Ecto neural progenitor cell (in vitro differentiated cells): ENCODE data around the gene GAS7.

ENCODE experiments used
- DNase-seq: peaks from one replicate; pipeline ENCODE4 v3.0.0-alpha.2; 2018; ENCODE audit warnings: low spot score

Gene GAS7

DNA sequence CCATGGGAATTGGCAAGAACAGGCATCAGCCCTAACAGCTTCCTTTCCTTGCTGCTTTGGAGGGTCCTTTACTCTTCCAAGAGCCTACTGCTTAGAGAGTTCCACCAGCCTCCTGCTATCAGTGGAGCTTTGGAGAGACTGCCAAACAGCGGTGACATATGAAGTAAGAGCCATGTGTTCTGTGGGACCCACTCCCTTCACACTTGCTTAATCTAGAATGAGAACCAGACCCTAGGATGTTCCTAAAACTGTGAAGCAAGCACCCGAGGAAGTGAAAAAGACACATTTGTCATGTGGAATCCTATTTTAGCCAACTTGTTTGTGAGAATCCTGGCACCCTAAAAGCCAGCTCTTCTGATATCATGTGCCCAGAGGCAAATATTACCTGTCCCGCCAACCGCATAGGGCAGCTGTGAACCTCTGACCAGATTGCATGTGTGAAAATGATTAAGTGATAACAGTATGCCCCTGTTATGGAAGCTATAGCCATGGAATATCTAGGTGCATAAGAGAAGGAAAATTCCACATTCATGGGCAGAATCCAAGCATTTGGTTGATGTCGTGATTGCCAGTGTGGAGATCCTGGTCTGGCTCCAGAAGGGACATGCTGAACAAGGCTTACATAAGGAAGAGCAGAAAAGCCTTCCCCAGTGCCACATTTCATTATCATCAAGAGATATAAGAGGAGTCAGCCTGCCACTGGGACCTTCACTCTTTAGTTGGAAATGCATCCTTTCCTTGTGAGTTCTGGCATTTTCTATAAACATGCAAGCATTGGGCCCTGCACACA, 312.1 kb downstream of the GAS7 start:
- no peak for DNase-seq

DNA sequence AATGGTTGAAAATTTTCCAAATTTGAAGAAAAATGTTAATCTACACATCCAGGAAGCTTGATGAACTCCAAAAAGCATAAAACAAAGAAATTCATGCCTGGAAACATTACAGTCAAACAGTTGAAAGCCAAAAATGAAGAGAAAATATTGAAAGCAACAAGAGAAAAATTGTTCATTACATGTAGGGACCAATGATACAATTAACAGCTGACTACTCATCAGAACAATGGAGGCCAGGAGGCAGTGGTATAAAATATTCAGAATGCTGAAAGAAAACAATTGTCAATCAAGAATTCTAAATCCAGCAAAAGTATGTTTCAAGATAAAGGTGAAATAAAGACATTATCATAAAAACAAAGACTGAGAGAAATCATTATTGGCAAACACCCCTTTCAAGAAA, 315.0 kb downstream of the GAS7 start:
- no peak for DNase-seq

DNA sequence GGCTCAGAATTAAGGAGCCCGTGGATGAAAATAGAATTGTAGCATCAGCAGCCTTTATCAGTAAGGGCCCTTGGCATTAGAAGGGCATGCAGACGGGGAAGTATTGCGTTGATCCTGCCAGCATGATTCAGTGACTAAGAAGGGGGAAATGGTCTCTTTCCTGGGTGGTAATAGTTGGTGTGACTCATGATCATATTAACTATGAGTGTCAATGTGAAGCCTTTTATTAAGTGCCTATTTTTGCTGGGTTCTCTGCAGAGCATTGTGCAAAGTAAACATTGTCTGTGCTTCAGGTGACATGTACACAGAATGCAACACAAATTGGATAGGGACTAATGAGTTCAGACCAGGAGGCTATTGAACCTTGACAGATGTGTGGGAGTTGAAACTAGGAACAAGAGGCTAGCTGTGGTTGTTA, 317.8 kb downstream of the GAS7 start:
- DNase-seq, result no peak

DNA sequence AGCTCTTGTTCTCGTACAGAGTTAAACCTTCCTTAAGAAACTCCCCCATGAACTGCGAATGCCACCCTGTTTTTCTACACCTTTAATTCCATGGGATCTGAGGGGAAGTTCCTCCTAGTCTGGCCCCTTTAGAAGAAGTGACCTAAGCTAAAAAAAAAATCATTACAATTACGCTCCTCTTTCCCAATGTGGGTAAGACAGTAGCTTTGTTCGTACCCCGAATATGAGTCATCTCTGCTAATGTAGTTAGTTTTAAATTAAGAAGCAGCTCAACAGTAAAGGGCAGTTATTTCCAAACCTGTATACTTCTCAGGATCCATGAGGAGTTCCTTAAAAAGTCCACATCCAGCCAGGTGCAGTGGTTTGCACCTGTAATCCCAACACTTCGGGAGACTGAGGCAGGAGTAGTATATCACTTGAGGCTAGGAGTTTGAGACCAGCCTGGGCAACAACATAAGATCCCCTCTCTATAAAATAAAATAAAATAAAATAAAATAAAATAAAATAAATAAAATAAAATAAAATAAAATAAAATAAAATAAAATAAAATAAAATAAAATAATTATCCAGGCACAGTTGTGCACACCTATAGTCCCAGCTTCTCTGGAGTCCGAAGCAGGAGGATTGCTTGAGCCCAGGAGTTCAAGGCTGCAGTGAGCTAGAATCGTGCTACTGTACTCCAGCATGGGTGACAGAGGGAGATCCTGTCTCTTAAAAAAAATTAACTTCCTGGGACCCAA, 319.4 kb downstream of the GAS7 start:
- DNase-seq, result no peak

DNA sequence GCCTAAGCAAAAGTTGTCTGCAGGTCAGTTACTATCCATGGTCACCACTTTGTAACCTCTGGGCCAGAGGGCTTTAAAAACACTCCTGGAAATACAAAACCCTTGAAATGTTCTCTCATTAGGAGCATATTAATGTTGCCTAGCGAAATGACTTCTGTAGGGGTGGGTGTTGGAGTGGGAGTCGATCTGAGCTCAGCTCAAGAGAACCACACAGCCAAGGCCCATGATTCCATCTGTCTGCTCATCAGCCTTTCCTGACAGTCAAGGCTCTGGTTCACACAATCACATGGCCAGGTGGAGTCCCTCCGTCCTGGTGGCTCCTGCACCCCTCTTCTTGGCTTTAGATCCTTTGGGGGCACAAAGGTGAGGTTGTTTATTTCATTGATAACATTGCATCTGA, 320.1 kb downstream of the GAS7 start:
- no peak for DNase-seq

DNA sequence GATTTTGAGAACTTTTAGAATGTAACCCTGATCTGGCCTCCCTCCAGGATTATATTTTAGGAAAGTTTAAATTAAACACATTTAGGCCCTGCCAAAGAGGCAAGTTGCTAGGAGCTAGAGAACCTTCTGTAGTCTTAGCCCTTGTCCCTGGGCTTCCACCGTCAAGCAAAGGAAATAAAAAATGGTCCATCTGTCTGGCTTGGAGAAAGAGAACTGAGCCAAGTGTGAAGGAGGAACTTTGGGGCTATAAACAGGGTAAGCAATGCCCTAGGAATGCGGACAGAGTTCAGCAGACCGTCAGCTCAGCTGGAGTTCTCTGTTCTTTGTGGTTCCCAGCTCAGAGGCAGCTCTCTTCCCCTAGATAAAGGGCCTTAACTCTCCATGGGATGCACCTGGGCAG, 323.0 kb downstream of the GAS7 start:
- no peak for DNase-seq

DNA sequence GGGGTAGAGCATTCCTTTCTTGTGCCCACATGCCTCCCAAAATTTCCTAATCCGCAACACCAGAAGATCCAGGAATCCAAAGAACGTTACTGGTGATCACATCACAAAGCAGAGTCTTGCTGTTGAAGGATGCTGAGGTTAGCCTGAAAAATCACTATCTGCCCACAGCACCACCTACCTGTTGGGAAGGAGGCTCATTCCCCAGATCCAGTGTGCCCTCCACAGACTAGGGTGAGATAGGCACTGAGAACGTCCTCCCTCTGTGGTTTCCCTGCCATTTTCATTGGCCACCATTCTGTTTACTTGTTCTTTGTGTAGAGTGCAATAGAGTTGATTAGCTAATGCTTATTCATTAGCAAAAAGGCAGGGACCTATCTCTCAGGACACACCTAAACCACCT, 323.7 kb downstream of the GAS7 start:
- DNase-seq, result no peak

DNA sequence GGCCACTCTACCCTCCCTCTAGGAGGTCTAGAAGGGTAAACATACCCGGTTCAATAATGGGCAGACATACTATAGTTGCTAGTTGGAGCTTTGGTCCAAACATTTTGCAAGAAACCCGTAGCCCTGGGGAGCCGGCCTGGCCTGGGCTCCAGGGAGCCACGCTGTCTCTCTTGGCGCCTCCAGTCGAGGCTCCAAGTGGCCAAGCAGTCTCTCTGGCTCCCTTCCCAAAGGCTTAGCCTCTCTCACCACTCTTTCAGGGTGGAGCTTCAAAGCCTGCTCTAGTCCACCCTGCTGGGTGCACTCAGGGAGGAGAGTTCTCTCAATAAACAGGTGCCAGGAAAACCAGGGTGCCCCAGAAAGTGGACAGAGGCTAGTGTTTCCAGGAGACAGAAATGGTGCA, 325.6 kb downstream of the GAS7 start:
- DNase-seq, result no peak

DNA sequence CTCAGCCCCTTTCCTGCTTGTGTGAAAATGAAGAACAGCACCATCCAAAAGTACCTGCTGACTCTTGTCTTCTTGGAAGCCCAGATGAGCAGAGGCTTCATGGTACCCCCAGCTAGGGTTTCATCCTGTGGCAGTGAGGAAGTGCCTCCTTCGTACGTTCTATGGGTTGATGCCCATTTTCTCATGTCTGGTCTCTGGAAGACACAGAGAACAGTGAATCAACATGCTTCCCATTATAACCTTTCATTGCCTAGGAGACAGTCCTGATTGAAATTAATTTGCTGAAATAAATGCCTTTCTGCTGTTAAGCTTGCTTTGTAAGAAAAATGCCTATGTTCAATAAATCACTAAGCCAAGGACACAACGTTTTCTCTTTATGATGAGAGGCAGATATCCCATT, 329.9 kb downstream of the GAS7 start:
- DNase-seq, result no peak

DNA sequence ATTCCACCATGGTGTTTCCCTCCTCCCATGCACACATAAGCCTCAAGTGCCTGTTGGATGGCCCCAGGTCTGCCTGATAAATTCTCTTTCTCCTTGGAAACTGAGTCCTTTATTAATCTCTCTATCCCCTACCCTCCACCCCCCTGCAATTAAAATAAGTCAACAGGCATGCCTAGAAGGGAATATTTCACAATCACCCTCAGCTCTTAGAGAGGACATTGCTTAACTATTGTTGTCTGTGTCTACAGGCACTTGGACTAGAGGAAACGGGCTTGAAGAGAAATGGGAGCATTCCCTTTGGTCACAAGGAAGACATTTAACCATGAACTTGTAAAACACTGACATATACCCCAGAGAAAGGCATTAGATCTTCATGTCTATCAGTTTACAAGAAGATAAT, 332.8 kb downstream of the GAS7 start:
- DNase-seq, result no peak

DNA sequence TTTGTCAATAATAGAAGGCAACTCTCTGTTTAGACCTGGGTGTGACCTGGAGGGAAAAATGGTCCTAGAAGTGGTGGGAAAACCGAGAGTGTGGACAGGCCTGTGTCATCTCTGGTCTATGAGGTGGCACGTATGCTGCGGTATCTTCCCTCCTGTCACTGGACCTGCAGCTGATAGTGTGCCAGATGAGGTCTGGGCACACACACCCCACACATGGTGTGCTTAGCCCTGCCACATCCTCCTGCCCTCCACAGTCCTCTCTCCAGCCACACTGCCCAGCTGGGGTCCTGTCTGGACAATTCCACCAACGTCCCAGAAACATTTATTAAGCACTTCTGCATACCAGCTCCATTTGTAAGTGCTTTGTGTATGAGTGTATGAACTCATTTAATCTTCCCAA, 335.5 kb downstream of the GAS7 start:
- DNase-seq, result no peak

DNA sequence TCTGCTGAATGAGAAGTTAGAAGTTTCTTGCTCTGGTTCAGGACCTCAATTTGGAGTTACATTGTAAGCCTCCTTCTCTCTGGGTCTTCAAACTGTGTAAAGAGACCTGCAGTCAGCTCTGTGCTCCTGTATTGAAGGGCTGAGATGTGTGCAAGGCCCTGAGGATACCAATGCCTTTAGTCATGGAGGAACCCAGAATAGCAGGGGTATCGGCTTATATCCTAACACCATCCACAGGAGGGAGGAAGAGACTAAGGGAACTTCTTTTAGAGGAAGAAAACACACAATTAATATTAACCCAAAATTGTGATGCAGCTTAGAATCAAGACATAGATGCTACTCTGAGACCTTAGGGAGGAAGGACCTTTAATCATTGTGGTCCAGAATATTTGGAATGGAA, 336.2 kb downstream of the GAS7 start:
- no peak for DNase-seq

DNA sequence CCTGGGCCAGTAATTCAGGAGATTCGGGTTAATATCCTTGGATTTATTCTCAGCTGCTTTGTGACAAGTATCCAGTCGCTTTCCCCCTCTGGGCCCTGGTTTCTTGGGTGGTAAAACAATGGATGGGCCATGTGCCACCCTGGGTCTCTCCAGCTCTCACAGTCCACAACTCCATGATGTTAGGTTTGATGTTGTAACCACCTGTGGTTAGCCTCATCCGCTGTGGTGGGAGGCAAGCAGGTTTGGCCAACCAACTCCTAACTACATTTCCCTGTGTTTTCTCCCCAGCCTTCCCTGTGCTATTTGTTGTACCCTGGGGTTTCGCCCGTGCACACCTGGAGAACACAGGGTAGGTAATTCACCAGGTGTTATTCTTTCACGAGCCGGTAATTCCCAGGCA, 337.6 kb downstream of the GAS7 start:
- DNase-seq, result no peak
